ENCODE results near the gene RLBP1. TPM values are rescaled to one million over a fixed set of nuclear protein-coding genes. Genes with fewer than 3 reads are reported as not detected.

RLBP1 gene
- total RNA-seq, 1 donor from 2014 or later = not detected

- peaks cover 46% of the 10 kb centered on the region for H3K4me1 Mint-ChIP-seq (ENCODE audit: low read depth)
- H3K36me3 Mint-ChIP-seq (ENCODE audit: insufficient read depth) = peaks cover 3% of the 10 kb centered on the region
- peak overlapping the region; percentile 89 for H3K27ac Mint-ChIP-seq
- H3K27me3 Mint-ChIP-seq = no peaks in the 10 kb centered on the region
- no peak for DNase-seq (ENCODE audit: low spot score, unreplicated experiment)
- no peak overlapping the region for H3K4me3 Mint-ChIP-seq (ENCODE audit: low read depth)
- no peaks in the 10 kb centered on the region for H3K9me3 Mint-ChIP-seq (ENCODE audit: low read depth)
- TF ChIP-seq CTCF (IDR thresholded peaks at IDR 0.05; ENCODE audit: unreplicated experiment) = no peak
Observed at GRCh38 chr15:89165677-89166076, 55.7 kb downstream of the RLBP1 start.

GRCh38 chr15:89164712-89165211 lies 56.6 kb downstream of the RLBP1 start:
- peaks cover 45% of the 10 kb centered on the region for H3K4me1 Mint-ChIP-seq (ENCODE audit: low read depth)
- peaks cover 5% of the 10 kb centered on the region for H3K36me3 Mint-ChIP-seq (ENCODE audit: insufficient read depth)
- TF ChIP-seq CTCF (IDR thresholded peaks at IDR 0.05; ENCODE audit: unreplicated experiment) = no peak
- peak overlapping the region; percentile 22 for H3K4me3 Mint-ChIP-seq (ENCODE audit: low read depth)
- H3K27me3 Mint-ChIP-seq = no peaks in the 10 kb centered on the region
- H3K9me3 Mint-ChIP-seq (ENCODE audit: low read depth) = no peaks in the 10 kb centered on the region
- DNase-seq (ENCODE audit: low spot score, unreplicated experiment) = no peak
- H3K27ac Mint-ChIP-seq = peak overlapping the region; percentile 92

GRCh38 chr15:89163271-89164055 lies 57.9 kb downstream of the RLBP1 start:
- Mint-ChIP-seq H3K9me3 (ENCODE audit: low read depth) (no peaks in the 10 kb centered on the region), H3K4me3 (ENCODE audit: low read depth) (no peak overlapping the region), H3K4me1 (ENCODE audit: low read depth) (peaks cover 41% of the 10 kb centered on the region), H3K36me3 (ENCODE audit: insufficient read depth) (peaks cover 4% of the 10 kb centered on the region), H3K27me3 (no peaks in the 10 kb centered on the region), H3K27ac (no peak overlapping the region)
- no peak for TF ChIP-seq CTCF (IDR thresholded peaks at IDR 0.05; ENCODE audit: unreplicated experiment)
- DNase-seq (ENCODE audit: low spot score, unreplicated experiment) = no peak

GRCh38 chr15:89161666-89162065 lies 59.7 kb downstream of the RLBP1 start:
- TF ChIP-seq CTCF (IDR thresholded peaks at IDR 0.05; ENCODE audit: unreplicated experiment) = no peak
- no peak overlapping the region for H3K27ac Mint-ChIP-seq
- peaks cover 29% of the 10 kb centered on the region for H3K4me1 Mint-ChIP-seq (ENCODE audit: low read depth)

More at GRCh38 chr15:89161666-89162065, 59.7 kb downstream of the RLBP1 start:
- Mint-ChIP-seq H3K9me3 (ENCODE audit: low read depth) (no peaks in the 10 kb centered on the region), H3K4me3 (ENCODE audit: low read depth) (no peak overlapping the region), H3K27me3 (no peaks in the 10 kb centered on the region), H3K36me3 (ENCODE audit: insufficient read depth) (peaks cover 6% of the 10 kb centered on the region)
- DNase-seq (ENCODE audit: low spot score, unreplicated experiment) = no peak

Other genes starting within 250 kb of the RLBP1 start
- gene ABHD2, start 133.1 kb downstream of the RLBP1 start, total RNA-seq = 53.1 and 54.4 TPM in 2 replicates
- 66.5 and 74.0 TPM in 2 replicates for gene FANCI, start 22.4 kb upstream of the RLBP1 start, total RNA-seq
- gene POLG, start 113.2 kb upstream of the RLBP1 start, total RNA-seq = 69.3 and 156 TPM in 2 replicates

Measured in progenitor cell of endocrine pancreas (in vitro differentiated cells).